H1 (cell line): ENCODE measurements around the gene MECR. TPM values are rescaled to one million over a fixed set of nuclear protein-coding genes. Genes with fewer than 3 reads are reported as not detected.

ENCODE experiments used
- CTCF ChIA-PET: fragments of 300-600 bp; sonication (Branson Sonifier 250); formaldehyde crosslinking; loops from one replicate; lab custom pipeline; 2021; ENCODE audit not compliant: partially characterized antibody; lab: Charles Lee
- POLR2A ChIA-PET: fragments of 300-600 bp; sonication (Branson Sonifier 250); formaldehyde crosslinking; loops from one replicate; lab custom pipeline; 2021; ENCODE audit warnings: inconsistent platforms; ENCODE audit not compliant: partially characterized antibody; lab: Charles Lee
- DNase-seq, 2 experiments: peaks; one replicate each; pipeline versions ENCODE4 v3.0.0 to v3.0.0-alpha.2; 2010 to 2022; ENCODE audit warnings: low spot score in 2 of 2, low read depth in 1 of 2, mixed read lengths in 1 of 2
- FAIRE-seq: peaks from 2 replicates; lab custom pipeline; 2011; peaks lifted over from hg19 to GRCh38; lab: Jason Lieb, UNC
- H2AFZ ChIP-seq: 2 replicates; pipeline ENCODE4 v1.8.1; 2012; ENCODE audit warnings: low read length, inconsistent platforms
- H2AK5ac ChIP-seq: 2 replicates; pipeline ENCODE4 v1.6.1; 2013; ENCODE audit warnings: low read depth, low read length
- H2BK120ac ChIP-seq: replicated peaks from 2 replicates; pipeline ENCODE3; 2013; ENCODE audit warnings: low read depth, low read length, inconsistent platforms
- H2BK12ac ChIP-seq: 2 replicates; pipeline ENCODE4 v1.6.1; 2013; ENCODE audit warnings: low read depth, low read length
- H2BK15ac ChIP-seq: 2 replicates; pipeline ENCODE4 v1.6.1; 2013; ENCODE audit warnings: low read length
- H2BK20ac ChIP-seq: 2 replicates; pipeline ENCODE4 v1.6.1; 2013; ENCODE audit warnings: low read length
- H2BK5ac ChIP-seq: 2 replicates; pipeline ENCODE4 v1.6.1; 2013; ENCODE audit warnings: low read depth, low read length
- H3K14ac ChIP-seq: 2 replicates; pipeline ENCODE4 v1.6.1; 2013; ENCODE audit warnings: inconsistent platforms; ENCODE audit not compliant: insufficient read length
- H3K18ac ChIP-seq: 2 replicates; pipeline ENCODE4 v1.6.1; 2013; ENCODE audit warnings: low read length; ENCODE audit errors: extremely low read depth
- H3K23ac ChIP-seq: 2 replicates; pipeline ENCODE4 v1.6.1; 2013; ENCODE audit warnings: inconsistent platforms; ENCODE audit not compliant: insufficient read length
- H3K23me2 ChIP-seq: 2 replicates; pipeline ENCODE4 v1.6.1; 2013; ENCODE audit warnings: low read depth, low read length
- H3K27ac ChIP-seq: 2 replicates; pipeline ENCODE4 v1.6.1; 2011; ENCODE audit warnings: low read depth, low read length, inconsistent platforms
- H3K27me3 ChIP-seq, 4 experiments: replicated peaks in 1 of 4; 1 replicate in 1 of 4; 2 replicates in 3 of 4; pipeline versions ENCODE4 v1.6.1 to v1.8.1; 2011 to 2013; ENCODE audit warnings: low read length in 3 of 4, mild to moderate bottlenecking in 3 of 4, inconsistent platforms in 2 of 4, mixed read lengths in 2 of 4, moderate library complexity in 1 of 4; ENCODE audit not compliant: control insufficient read depth in 3 of 4, insufficient read depth in 3 of 4; ENCODE audit errors: extremely low read depth in 1 of 4
- H3K36me3 ChIP-seq, 4 experiments: 2 replicates each; pipeline versions ENCODE4 v1.6.1 to v1.8.1; 2011 to 2013; ENCODE audit warnings: mild to moderate bottlenecking in 4 of 4, low read length in 3 of 4, moderate library complexity in 2 of 4, control low read depth in 1 of 4, inconsistent platforms in 1 of 4; ENCODE audit not compliant: insufficient read depth in 4 of 4, control insufficient read depth in 2 of 4
- H3K4ac ChIP-seq: replicated peaks from 2 replicates; pipeline ENCODE3; 2013; ENCODE audit warnings: low read length, low read depth, mixed read lengths, inconsistent platforms; ENCODE audit not compliant: insufficient read length
- H3K4me1 ChIP-seq, 4 experiments: replicated peaks in 1 of 4; 1 replicate in 1 of 4; 2 replicates in 3 of 4; pipeline versions ENCODE4 v1.6.1 to v1.8.1; 2011 to 2013; ENCODE audit warnings: low read length in 3 of 4, inconsistent platforms in 2 of 4, mixed read lengths in 1 of 4; ENCODE audit not compliant: insufficient read depth in 4 of 4, control insufficient read depth in 3 of 4
- H3K4me2 ChIP-seq, 2 experiments: 2 replicates each; pipeline versions ENCODE4 v1.6.1 to v1.8.1; 2011 to 2013; ENCODE audit warnings: low read depth in 2 of 2, low read length in 2 of 2, control low read depth in 1 of 2, inconsistent platforms in 1 of 2, mild to moderate bottlenecking in 1 of 2; ENCODE audit not compliant: insufficient read depth in 1 of 2
- H3K4me3 ChIP-seq, 4 experiments: fragments of 200-600, 300-600 bp in 1 of 4; sonication (generic), shearing (Covaris generic), sonication (Bioruptor Twin) in 1 of 4; 2 replicates each; pipeline versions ENCODE4 v1.5.1 to v1.8.1; 2011 to 2016; ENCODE audit warnings: low read length in 4 of 4, low read depth in 3 of 4, control low read depth in 2 of 4, inconsistent platforms in 2 of 4, mild to moderate bottlenecking in 2 of 4, mixed read lengths in 1 of 4, moderate library complexity in 1 of 4; ENCODE audit not compliant: insufficient read depth in 2 of 4; ENCODE audit errors: extremely low read depth in 1 of 4
- H3K56ac ChIP-seq: replicated peaks from 2 replicates; pipeline ENCODE3; 2013; ENCODE audit warnings: low read depth, mild to moderate bottlenecking, mixed read lengths, low read length, inconsistent platforms; ENCODE audit not compliant: insufficient read length
- H3K79me1 ChIP-seq: 2 replicates; pipeline ENCODE4 v1.6.1; 2013; ENCODE audit warnings: low read depth, low read length, control low read depth
- H3K79me2 ChIP-seq, 2 experiments: 2 replicates each; pipeline versions ENCODE4 v1.6.1 to v1.8.1; 2012 to 2013; ENCODE audit warnings: low read length in 2 of 2, mild to moderate bottlenecking in 2 of 2, inconsistent platforms in 1 of 2; ENCODE audit not compliant: insufficient read depth in 2 of 2, control insufficient read depth in 1 of 2
- H3K9ac ChIP-seq, 4 experiments: replicated peaks in 1 of 4; 1 replicate in 1 of 4; 2 replicates in 3 of 4; pipeline versions ENCODE4 v1.6.1 to v1.8.1; 2011 to 2013; ENCODE audit warnings: low read depth in 3 of 4, low read length in 3 of 4, control low read depth in 2 of 4, mild to moderate bottlenecking in 2 of 4, moderate library complexity in 2 of 4, inconsistent platforms in 1 of 4; ENCODE audit errors: extremely low read depth in 1 of 4
- H3K9me3 ChIP-seq, 2 experiments: 2 replicates each; pipeline versions ENCODE4 v1.6.1 to v1.8.1; 2012 to 2013; ENCODE audit warnings: mild to moderate bottlenecking in 2 of 2, moderate library complexity in 2 of 2, control low read depth in 1 of 2, inconsistent platforms in 1 of 2, low read depth in 1 of 2, low read length in 1 of 2, mixed read lengths in 1 of 2; ENCODE audit not compliant: insufficient read depth in 2 of 2
- H4K20me1 ChIP-seq, 2 experiments: replicated peaks in 1 of 2; 2 replicates each; pipeline versions ENCODE3 to v1.8.1; 2011 to 2013; ENCODE audit warnings: inconsistent platforms in 2 of 2, low read length in 2 of 2, mild to moderate bottlenecking in 1 of 2; ENCODE audit not compliant: insufficient read depth in 2 of 2, control insufficient read depth in 1 of 2
- H4K5ac ChIP-seq: 2 replicates; pipeline ENCODE4 v1.6.1; 2013; ENCODE audit warnings: low read length, low read depth, mixed read lengths, inconsistent platforms; ENCODE audit not compliant: insufficient read length
- H4K8ac ChIP-seq: 2 replicates; pipeline ENCODE4 v1.8.0; 2013; ENCODE audit warnings: mild to moderate bottlenecking, moderate library complexity, low read length, inconsistent platforms; ENCODE audit not compliant: insufficient read depth; ENCODE audit errors: extremely low read depth
- H4K91ac ChIP-seq: replicated peaks from 2 replicates; pipeline ENCODE3; 2013; ENCODE audit warnings: low read length, mixed read lengths, inconsistent platforms; ENCODE audit not compliant: insufficient read length
- EGR1 ChIP-seq: IDR thresholded peaks from 2 replicates; pipeline ENCODE4 v1.6.1; 2011; ENCODE audit warnings: low read depth, low read length, borderline replicate concordance
- FOSL1 ChIP-seq: IDR thresholded peaks from 2 replicates; pipeline ENCODE4 v1.6.1; 2011; ENCODE audit warnings: mild to moderate bottlenecking, low read depth, low read length, moderate library complexity; ENCODE audit not compliant: insufficient read depth
- KDM5A ChIP-seq: fragments of 200-600 bp; IDR thresholded peaks from 2 replicates; pipeline ENCODE4 v1.7.1; 2012; ENCODE audit warnings: mild to moderate bottlenecking, low read length, inconsistent platforms, mixed read lengths
- MAFK ChIP-seq: IDR thresholded peaks from 2 replicates; pipeline ENCODE4 v1.6.1; 2012; ENCODE audit warnings: low read depth, mild to moderate bottlenecking, improper control_type of control experiment, low read length
- NANOG ChIP-seq: IDR thresholded peaks from 2 replicates; pipeline ENCODE4 v1.6.1; 2011; ENCODE audit warnings: low read length, low read depth, mild to moderate bottlenecking, inconsistent platforms; ENCODE audit not compliant: insufficient read depth, poor library complexity, severe bottlenecking
- RAD21 ChIP-seq, 2 experiments: IDR thresholded peaks in 1 of 2; conservative IDR thresholded peaks in 1 of 2; 2 replicates each; pipeline ENCODE4 v1.6.1; 2011; ENCODE audit warnings: low read depth in 2 of 2, low read length in 2 of 2, improper control_type of control experiment in 1 of 2, inconsistent platforms in 1 of 2, mild to moderate bottlenecking in 1 of 2, moderate library complexity in 1 of 2
- SIN3A ChIP-seq, 2 experiments: IDR thresholded peaks in 1 of 2; conservative IDR thresholded peaks in 1 of 2; 2 replicates each; pipeline ENCODE4 v1.6.1; 2011 to 2012; ENCODE audit warnings: low read length in 2 of 2, improper control_type of control experiment in 1 of 2, low read depth in 1 of 2, mild to moderate bottlenecking in 1 of 2
- SUZ12 ChIP-seq: fragments of 200-600 bp; sonication (generic); IDR thresholded peaks from 2 replicates; pipeline ENCODE4 v1.6.1; 2012; ENCODE audit warnings: mild to moderate bottlenecking, inconsistent platforms, low read length, moderate library complexity, mixed read lengths
- WGBS, 2 experiments: shearing (Covaris generic) in 1 of 2; methylation state at CpG; one replicate each; pipeline versions ENCODE4 v1.1.6 to v1.1.7; 2013 to 2015; ENCODE audit warnings: low lambda C conversion rate in 2 of 2, mixed read lengths in 2 of 2, inconsistent platforms in 1 of 2, low coverage in 1 of 2, missing lambda C conversion rate in 1 of 2; ENCODE audit not compliant: insufficient replicate concordance in 2 of 2, insufficient coverage in 1 of 2, insufficient read length in 1 of 2; ENCODE audit errors: extremely low coverage in 1 of 2, missing lambda C conversion rate in 1 of 2; 5-methylcytosine and 5-hydroxymethylcytosine counted together
- polyA plus RNA-seq, 7 experiments: library from polyadenylated mRNA; depleted of rRNA in 3 of 7; stranded (reverse) in 5 of 7; unstranded in 2 of 7; fragments of >200 nt in 5 of 7; fragments of 200-250 nt in 2 of 7; gene quantifications; 1 replicate in 5 of 7; 2 replicates in 1 of 7; 4 replicates in 1 of 7; pipeline versions ENCODE4 v1.2.1 to v1.2.3, GENCODE V29; 2011 to 2013; ENCODE audit warnings: missing spikeins in 2 of 7, mixed read lengths in 2 of 7
- total RNA-seq: library from RNA; stranded (reverse); fragmentation: NEBNext Ultra II Directional; extraction: Animal tissue kit (Norgen Biotek cat#: 25700); gene quantifications from 2 replicates; pipeline ENCODE4 v1.2.1, GENCODE V29; 2021
- TF ChIP-seq, protein P1 (sequence below): IDR thresholded peaks from 2 replicates; pipeline ENCODE4 v1.6.1; 2011; ENCODE audit warnings: low read length, improper control_type of control experiment

Gene MECR
- total and polyA plus RNA-seq, 2 of the 8 experiments (the other 6 are each of a cell fraction or from before 2014, with no cell fraction given): 24.2 to 24.4 TPM

- H2BK120ac ChIP-seq: no peak overlapping the region
- peaks cover 0 to 7% of the 10 kb centered on the region in 2 experiments for H4K20me1 ChIP-seq
- no peak overlapping the region for H3K4me2 ChIP-seq
- H4K91ac ChIP-seq: no peak overlapping the region
- no peaks in the 10 kb centered on the region for H3K36me3 ChIP-seq
- peaks cover 28% of the 10 kb centered on the region for H3K23me2 ChIP-seq
- no peak for DNase-seq
- no peak overlapping the region for H2AFZ ChIP-seq
- H3K9ac ChIP-seq: no peak overlapping the region
- H2BK15ac ChIP-seq: no peak overlapping the region
- H3K56ac ChIP-seq: no peak overlapping the region
- no peaks in the 10 kb centered on the region for H3K79me1 ChIP-seq
- no peak for FAIRE-seq
- peaks cover 5 to 22% (median 9%) of the 10 kb centered on the region in 4 experiments for H3K4me1 ChIP-seq
- TF ChIP-seq KDM5A (no peak), NANOG (no peak), RAD21 (IDR thresholded peaks at IDR 0.05 in 1 of 2, conservative IDR thresholded peaks at IDR 0.05 in 1 of 2; ENCODE audit: low read depth in 2 of 2, low read length in 2 of 2) (no peak), SIN3A (conservative IDR thresholded peaks at IDR 0.05 in 1 of 2, IDR thresholded peaks at IDR 0.05 in 1 of 2; ENCODE audit: low read depth in 1 of 2, low read length in 2 of 2) (no peak), SUZ12 (no peak), EGR1 (no peak), FOSL1 (no peak), MAFK (no peak)
- TF ChIP-seq, protein P1, sequence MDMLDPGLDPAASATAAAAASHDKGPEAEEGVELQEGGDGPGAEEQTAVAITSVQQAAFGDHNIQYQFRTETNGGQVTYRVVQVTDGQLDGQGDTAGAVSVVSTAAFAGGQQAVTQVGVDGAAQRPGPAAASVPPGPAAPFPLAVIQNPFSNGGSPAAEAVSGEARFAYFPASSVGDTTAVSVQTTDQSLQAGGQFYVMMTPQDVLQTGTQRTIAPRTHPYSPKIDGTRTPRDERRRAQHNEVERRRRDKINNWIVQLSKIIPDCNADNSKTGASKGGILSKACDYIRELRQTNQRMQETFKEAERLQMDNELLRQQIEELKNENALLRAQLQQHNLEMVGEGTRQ: no peak
- TF ChIP-seq, all 59 proteins: peak for 0
- Histone ChIP-seq H2AK5ac (no peak overlapping the region), H4K8ac (no peak overlapping the region), H3K27ac (no peak overlapping the region), H3K9me3 (no peaks in the 10 kb centered on the region), H3K27me3 (peaks cover 14 to 22% (median 20%) of the 10 kb centered on the region in 4 experiments), H3K18ac (no peak overlapping the region), H3K4ac (no peak overlapping the region), H3K4me3 (no peak overlapping the region), H3K79me2 (peaks cover 5 to 10% of the 10 kb centered on the region in 2 experiments; a peak in 3 of 4 replicates), H3K14ac (no peak overlapping the region), H2BK5ac (no peak overlapping the region), H4K5ac (no peak overlapping the region), H2BK20ac (no peak overlapping the region), H2BK12ac (no peak overlapping the region), H3K23ac (no peak overlapping the region)
- ChIA-PET CTCF (interaction anchor here (1.0 to 1.5 kb wide), 5 partner anchors 108 to 616 kb away, joined by 3 to 6 read pairs (median 4); no protein-coding TSS in a partner anchor), POLR2A (interaction anchor here (1.3 kb wide), 1 partner anchor 14 kb away, joined by 3 read pairs; no protein-coding TSS in a partner anchor)
- 93% methylated on average over 4 of the region's 4 CpGs; no CpG with 5 or more reads in 1 of the 2 experiments for WGBS, 2 experiments
These were observed 3.0 kb upstream of the MECR start for GRCh38 chr1:29233693-29234092.
